RPMI8226 (cell line): ENCODE data around the gene ITM2C.

Experiments used
- DNase-seq: peaks from one replicate; pipeline ENCODE4 v3.0.0-alpha.2; 2015

Gene ITM2C, protein sequence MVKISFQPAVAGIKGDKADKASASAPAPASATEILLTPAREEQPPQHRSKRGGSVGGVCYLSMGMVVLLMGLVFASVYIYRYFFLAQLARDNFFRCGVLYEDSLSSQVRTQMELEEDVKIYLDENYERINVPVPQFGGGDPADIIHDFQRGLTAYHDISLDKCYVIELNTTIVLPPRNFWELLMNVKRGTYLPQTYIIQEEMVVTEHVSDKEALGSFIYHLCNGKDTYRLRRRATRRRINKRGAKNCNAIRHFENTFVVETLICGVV

GRCh38 chr2:230864605-230865306 lies at the start of gene ITM2C:
TSS of gene ITM2C (plus strand) at chr2:230864942. CDS start at chr2:230865026, 84 bp downstream.
- peak; percentile 83 for DNase-seq

GRCh38 chr2:230815088-230815487 lies 49.7 kb upstream of the ITM2C start:
- no peak for DNase-seq

- DNase-seq, result no peak
These were observed 48.0 kb upstream of the ITM2C start for GRCh38 chr2:230816735-230817134.

DNA sequence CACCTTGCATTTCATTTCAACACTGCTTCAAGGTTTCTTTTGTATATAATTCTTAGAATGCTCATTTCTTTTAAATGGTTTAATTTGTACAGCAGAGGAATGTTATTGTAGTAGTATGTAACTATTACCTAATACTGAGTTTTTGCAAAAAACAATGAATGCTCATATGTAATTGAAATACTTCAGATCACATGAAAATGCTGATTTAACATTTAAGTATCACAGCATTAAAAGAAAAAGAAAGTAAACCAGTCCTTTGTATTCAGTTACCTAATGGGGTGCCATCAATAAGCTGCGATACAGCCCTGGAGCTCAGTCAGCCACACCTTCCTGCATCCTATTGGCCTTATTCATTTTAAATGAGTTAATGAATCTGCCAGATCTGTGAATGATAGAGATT lies 45.3 kb upstream of the ITM2C start:
- no peak for DNase-seq

DNA sequence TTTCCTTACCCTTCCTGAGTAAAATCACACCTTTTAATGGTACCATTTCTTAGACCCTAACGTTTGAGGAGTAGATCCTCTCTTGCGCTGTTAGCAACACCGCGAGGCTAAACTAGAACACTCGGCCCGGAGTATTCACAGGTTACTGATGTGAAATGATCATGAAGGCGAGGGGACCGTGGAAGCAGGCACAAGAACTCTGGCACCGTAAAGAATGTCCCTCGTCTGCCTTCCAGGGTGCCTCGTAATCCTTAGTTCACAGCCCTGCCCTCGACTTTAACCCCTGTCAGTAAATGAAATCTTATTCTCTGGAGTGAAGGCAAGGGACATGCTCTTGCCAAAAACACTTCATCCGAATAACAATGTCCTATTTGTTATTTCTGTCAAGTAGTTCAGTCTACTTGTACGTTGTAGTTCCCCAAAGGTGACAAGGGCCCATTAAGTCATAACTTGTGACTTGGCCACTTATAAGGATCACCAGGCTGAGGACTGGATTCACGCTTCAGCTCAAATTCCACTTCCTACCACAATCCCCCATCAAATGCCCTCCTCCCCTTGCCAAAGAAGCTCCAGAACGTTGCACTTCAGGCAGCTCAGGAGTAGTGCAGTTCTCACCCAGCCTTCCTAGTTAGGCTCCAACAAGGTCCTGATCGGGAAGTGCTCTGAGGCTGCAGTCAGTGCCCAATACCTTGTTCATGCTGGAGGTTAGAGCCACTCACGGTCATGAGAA lies 43.3 kb upstream of the ITM2C start:
- DNase-seq, result no peak

GRCh38 chr2:230821991-230822520 lies 42.7 kb upstream of the ITM2C start:
- DNase-seq, result no peak

GRCh38 chr2:230823264-230823964 lies 41.3 kb upstream of the ITM2C start:
- DNase-seq, result no peak

- DNase-seq, result peak; percentile 76
These were observed 40.2 kb upstream of the ITM2C start for GRCh38 chr2:230824406-230824978.

DNA sequence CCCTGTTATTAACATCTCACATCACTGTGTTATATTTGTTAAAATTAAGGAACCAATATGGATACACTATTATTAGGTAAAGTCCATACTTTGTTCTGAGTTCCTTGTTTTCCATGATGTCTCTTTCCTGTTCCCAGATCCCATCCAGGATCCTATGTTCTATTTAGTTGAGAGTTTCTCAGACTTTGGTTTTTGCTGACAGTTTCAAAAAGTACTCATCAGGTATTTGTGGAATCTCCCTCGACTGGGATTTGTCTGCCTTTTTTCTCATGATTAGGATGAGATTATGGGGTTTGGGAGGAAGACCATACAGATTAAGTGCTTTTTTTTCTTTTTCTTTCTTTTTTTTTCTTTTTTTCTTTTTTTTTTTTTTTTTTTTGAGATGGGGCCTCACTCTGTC lies 39.4 kb upstream of the ITM2C start:
- no peak for DNase-seq

- no peak for DNase-seq
These were observed 36.9 kb upstream of the ITM2C start for GRCh38 chr2:230827774-230828271.

DNA sequence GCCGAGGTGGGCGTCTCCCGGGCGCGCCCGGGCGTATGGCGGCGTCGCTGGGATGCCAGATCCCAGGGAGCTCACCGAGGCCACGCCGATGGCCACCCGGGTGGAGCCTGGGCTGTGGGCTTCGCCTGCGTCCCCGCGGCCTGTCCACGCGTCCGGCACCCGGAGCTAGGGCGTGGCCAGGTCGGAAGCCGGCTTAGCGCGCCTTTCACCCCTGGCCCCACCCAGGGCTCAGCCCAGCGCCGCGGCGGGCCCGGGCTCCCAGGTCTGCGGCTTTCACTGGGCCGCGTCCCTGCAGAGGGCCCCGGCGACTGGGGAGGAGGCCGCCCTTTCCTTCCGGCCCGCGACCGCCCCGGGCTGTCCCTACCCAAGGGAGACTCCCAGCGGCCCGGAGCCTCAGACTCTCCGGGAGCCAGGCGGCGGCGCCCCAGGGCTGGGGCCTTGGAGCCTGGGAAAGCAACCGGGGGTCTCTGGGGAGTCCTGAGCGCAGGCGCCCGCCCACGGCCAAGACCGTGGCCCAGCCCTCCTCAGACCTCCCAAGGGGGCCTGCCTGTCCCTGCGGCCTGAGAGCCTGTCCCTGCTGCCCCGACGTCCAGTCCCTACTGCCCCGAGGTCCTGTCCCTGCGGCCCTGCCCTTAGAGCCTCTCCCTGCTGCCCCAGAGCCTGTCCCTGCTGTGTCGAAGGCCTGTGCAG lies 36.3 kb upstream of the ITM2C start:
- DNase-seq, result no peak

DNA sequence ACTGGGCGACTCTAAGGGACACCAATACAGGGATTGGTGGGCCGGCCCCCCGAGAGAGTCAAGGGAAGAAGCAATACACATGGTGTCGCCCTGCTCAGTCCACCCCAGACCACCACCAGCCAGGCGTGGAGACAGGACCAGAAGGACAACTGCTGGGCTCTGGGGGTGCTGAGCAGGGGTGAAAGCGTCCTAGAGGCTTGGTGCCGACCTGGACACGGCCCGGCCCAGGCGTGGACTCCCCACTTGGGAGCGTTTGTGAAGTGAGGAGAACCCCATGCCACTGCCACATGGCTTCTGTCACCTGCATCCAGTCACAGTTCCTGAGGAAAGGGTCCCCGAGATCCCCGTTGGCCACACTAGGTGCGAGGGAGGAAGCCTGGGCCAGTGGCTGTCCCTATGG lies 35.4 kb upstream of the ITM2C start:
- no peak for DNase-seq

DNA sequence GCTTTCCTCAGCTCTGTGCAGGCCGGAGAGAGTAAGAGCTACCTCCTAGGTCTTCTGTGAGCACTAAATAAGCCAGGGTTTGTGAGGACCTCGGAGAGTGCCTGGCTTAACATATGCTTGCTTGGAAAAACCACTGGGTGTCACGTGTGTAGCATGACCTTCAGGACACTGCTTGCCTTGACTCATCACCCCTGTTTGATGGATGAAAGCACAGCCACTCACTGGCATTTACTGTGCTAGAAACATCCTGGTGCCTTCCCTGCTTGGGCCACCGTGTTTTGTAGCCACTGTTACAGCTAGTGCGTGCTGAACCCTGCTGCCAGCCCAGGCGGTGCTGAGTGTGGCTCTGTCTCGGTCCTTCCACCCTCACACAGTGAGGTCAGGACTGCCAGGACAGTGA lies 34.8 kb upstream of the ITM2C start:
- no peak for DNase-seq

DNA sequence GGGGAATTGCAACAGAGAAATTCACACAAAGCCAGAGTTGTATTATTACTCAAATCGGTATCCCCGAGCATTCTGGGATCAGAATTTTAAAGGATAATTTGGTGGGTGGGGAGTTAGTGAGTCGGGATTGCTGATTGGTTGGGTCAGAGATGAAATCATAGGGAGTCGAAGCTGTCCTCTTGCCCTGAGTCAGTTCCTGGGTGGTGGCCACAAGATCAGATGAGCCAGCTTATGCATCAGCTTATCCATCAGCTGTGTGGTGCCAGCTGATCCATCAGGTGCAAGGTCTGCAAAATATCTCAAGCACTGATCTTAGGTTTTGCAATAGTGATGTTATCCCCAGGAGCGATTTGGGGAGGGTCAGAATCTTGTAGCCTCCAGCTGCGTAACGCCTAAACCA lies 34.3 kb upstream of the ITM2C start:
- DNase-seq, result no peak

DNA sequence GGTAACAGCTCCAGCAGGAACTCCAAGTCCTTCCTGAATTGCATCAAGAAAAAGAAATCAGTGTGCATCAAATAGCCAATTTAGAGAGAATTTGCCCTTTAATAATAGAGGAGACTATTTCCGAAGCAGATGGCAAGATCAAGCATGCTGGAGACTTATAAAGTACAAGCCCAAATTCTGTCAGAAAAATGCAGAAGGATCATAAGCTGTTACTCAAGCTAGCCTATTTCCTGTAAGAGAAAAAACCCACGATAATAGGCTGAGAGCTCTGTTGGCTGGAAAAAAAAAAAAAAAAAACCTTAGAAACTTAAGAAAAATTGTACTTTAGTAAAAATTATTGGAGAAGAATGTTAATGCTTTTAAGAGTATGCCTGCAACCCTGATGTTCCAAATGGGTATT lies 24.4 kb upstream of the ITM2C start:
- DNase-seq, result no peak

GRCh38 chr2:230842473-230842872 lies 22.3 kb upstream of the ITM2C start:
- no peak for DNase-seq

GRCh38 chr2:230843132-230843531 lies 21.6 kb upstream of the ITM2C start:
- no peak for DNase-seq

DNA sequence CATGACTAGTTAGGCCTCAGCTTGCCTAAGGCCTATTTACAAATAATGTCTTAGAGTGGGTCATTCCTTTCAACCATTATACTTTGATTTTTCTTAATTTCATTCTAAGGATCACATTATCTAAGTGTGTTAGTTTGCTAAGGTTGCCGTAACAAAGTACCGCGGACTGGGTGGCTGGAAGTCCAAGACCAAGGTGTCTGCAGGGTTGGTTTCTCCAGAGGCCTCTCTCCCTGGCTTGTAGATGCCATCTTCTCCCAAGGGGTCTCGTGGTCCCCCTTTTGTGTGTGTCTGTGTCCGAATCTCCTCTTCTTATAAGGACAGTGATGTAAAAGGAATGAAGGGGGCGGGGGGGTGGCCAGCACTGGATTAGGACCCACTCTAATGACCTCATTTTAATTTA lies 18.4 kb upstream of the ITM2C start:
- DNase-seq, result no peak

DNA sequence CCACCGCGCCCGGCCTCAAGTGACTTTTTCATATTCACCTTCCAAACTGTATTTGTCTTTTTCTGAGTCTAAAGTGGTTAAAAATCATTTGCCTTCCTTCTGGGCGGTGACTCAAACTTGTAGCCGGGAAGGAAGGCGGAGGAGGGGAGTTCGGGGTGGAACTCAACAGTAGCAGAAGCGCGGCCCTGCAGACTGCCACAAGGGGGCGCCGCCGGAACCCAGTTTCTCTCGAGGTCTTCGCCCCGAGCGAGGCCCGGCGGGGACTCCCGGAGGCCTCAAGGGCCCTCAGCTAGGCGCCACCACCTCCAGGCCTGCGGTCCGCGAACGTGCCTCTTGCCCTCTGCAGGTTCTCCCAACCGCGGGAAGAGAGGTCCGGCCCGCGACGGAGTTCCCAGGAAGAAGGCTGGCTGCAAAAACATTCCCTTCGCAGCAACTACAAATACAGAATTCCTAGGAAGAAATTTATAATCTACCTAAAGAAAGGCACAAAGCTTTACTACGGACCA lies 16.8 kb upstream of the ITM2C start:
- peak; percentile 88 for DNase-seq

DNA sequence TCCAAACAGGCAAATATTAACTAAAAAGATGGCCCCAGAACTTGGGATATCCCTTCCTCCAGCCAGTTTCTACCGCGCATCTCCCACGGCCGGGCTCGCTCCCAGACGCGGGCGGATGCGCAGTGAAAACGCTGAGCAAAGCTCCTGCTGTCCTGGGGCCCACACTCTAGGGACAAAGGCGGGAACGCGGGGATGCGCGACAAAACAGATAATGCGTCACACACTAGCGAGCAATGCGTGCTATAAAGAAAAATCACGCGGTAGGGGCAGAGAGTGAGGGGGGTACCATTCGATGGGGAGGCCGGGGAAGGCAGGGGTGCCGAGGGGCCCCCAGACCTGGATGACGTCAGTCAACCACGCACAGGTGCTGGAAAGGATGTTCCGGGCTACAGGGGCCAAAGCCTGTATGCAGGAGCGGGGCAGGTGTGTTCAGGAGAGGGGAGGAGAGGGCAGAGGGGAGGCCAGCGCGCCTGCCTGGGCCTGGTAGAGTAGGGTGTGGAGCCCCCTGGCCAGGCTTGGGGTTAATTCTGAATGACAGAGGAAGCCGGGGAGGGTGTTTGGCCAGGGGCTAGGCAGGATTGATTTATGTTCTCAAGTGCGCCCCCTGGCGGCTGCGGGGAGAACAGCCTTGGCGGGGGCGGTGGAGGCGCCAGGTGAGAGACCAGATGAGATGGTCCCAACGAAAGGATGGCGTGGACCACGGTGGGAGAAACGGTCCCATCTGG lies 14.9 kb upstream of the ITM2C start:
- no peak for DNase-seq

DNA sequence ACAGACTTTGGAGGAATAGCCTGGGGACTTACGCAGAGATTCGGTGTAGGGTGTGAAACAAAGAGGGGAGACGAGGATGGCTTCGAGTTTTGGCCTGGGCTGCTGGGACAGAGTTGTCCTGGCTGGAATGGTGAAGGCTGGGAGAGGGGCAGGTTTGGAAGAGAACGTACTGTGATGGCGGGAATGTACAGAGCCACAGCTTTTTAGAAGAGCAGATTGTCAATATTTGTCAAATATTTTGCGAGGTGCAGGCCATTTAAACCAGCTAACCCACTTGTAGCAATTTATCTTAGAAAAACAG lies 14.4 kb upstream of the ITM2C start:
- DNase-seq, result no peak
